ENCODE data around the gene SFTA2.

The SFTA2 gene

GRCh38 chr6:30931969-30932645 lies at the start of gene SFTA2:
Gene SFTA2, minus strand, starts transcription at chr6:30932170. Its CDS starts 74 bp downstream, at chr6:30932096.
- no peak for DNase-seq

- DNase-seq, result no peak
These were observed 47.7 kb upstream of the SFTA2 start for GRCh38 chr6:30979690-30980089.

GRCh38 chr6:30979141-30979540 lies 47.2 kb upstream of the SFTA2 start:
- no peak for DNase-seq

- DNase-seq, result no peak
These were observed 42.7 kb upstream of the SFTA2 start for GRCh38 chr6:30974490-30975252.

- no peak for DNase-seq
These were observed 40.8 kb upstream of the SFTA2 start for GRCh38 chr6:30972816-30973215.

- no peak for DNase-seq
These were observed 39.0 kb upstream of the SFTA2 start for GRCh38 chr6:30970946-30971345.

- DNase-seq, result peak; percentile 41
These were observed 37.2 kb upstream of the SFTA2 start for GRCh38 chr6:30969171-30969570.

GRCh38 chr6:30966154-30966553 lies 34.2 kb upstream of the SFTA2 start:
- DNase-seq, result no peak

- DNase-seq, result no peak
These were observed 33.2 kb upstream of the SFTA2 start for GRCh38 chr6:30965140-30965601.

GRCh38 chr6:30964075-30964474 lies 32.1 kb upstream of the SFTA2 start:
- no peak for DNase-seq

GRCh38 chr6:30963641-30964040 lies 31.7 kb upstream of the SFTA2 start:
- DNase-seq, result no peak

- DNase-seq, result no peak
These were observed 30.7 kb upstream of the SFTA2 start for GRCh38 chr6:30962716-30963115.

- no peak for DNase-seq
These were observed 29.1 kb upstream of the SFTA2 start for GRCh38 chr6:30960907-30961673.

- DNase-seq, result no peak
These were observed 25.7 kb upstream of the SFTA2 start for GRCh38 chr6:30957716-30958115.

- DNase-seq, result peak; percentile 64
These were observed 23.5 kb upstream of the SFTA2 start for GRCh38 chr6:30955367-30956042.

- DNase-seq, result no peak
These were observed 22.8 kb upstream of the SFTA2 start for GRCh38 chr6:30954631-30955366.

- DNase-seq, result no peak
These were observed 20.0 kb upstream of the SFTA2 start for GRCh38 chr6:30951907-30952469.

- no peak for DNase-seq
These were observed 16.8 kb upstream of the SFTA2 start for GRCh38 chr6:30948811-30949210.

GRCh38 chr6:30947231-30947630 lies 15.3 kb upstream of the SFTA2 start:
- no peak for DNase-seq

GRCh38 chr6:30945281-30945680 lies 13.3 kb upstream of the SFTA2 start:
- DNase-seq, result no peak

- DNase-seq, result no peak
These were observed 12.1 kb upstream of the SFTA2 start for GRCh38 chr6:30944051-30944450.
